ENCODE results near the gene MAN2B2.

The MAN2B2 gene

DNA sequence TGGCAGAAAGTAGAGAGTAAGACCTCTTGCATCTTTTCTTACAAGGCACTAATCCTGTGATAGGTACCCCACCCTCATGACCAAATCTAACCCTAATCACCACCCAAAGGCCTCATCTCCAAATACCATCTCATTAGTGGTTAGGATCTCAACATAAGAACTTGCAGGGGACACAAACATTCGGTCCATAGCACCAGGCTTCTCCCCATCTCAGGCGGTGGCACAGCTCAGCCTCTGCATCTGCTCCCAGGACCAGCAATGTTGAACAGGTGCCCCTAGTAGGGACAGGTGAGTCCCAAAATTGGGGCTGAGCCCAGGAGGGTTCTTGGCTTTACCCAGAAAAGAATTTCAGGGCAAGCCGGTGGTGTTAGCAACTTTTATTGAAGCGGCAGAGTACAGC lies 57.1 kb downstream of the MAN2B2 start:
- Histone ChIP-seq H3K9me3 (ENCODE audit: severe bottlenecking) (no peaks in the 10 kb centered on the region), H3K27me3 (ENCODE audit: insufficient read depth, low read depth, severe bottlenecking) (no peaks in the 10 kb centered on the region), H3K27ac (no peak overlapping the region), H3K36me3 (no peaks in the 10 kb centered on the region), H3K4me3 (ENCODE audit: low read depth, low read length) (no peak overlapping the region)
- TF ChIP-seq CTCF (IDR thresholded peaks at IDR 0.05; ENCODE audit: low read depth, low read length) = no peak
- DNase-seq = no peak

DNA sequence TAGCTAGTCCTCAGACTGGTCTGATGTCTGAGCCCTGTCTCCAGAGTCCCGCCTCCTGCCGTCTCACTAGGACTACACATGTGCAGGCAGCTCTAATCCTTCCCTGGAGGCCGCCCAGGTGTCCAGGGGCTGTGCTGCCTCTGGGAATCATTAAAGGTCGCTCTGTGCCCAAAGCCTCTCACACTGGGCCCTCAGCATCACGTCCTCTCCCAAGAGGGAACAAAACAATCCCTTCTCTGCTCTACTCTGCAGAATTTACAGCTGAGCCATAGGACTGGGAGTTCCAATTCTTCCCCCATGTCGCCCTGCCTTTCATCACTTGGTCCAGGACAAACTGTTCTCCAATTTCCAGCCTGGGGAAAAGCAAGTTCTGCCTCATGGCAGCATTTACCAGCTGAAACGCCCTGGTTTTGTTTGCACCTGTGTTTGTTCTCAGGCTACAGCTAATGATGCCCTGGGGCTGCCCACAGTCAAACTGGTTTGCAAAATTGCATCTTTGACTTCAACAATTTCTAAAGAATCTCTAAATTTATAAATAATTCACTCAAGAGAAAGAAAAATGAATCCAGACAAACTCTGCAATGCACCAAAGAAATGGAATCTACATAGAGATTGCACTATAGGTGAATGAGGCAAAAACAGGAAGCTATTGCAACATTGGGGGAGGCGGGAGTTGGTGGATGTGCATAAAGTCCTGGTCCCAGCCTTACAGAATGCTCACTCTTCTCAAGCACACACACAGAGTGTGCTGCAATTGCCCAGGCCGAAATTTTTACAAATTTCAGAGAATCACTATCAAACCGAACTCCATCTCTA lies 58.3 kb downstream of the MAN2B2 start:
- Histone ChIP-seq H3K36me3 (no peaks in the 10 kb centered on the region), H3K4me3 (ENCODE audit: low read depth, low read length) (no peak overlapping the region), H3K9me3 (ENCODE audit: severe bottlenecking) (no peaks in the 10 kb centered on the region), H3K27ac (no peak overlapping the region), H3K27me3 (ENCODE audit: insufficient read depth, low read depth, severe bottlenecking) (no peaks in the 10 kb centered on the region)
- DNase-seq = peak; percentile 88
- TF ChIP-seq CTCF (IDR thresholded peaks at IDR 0.05; ENCODE audit: low read depth, low read length) = no peak

DNA sequence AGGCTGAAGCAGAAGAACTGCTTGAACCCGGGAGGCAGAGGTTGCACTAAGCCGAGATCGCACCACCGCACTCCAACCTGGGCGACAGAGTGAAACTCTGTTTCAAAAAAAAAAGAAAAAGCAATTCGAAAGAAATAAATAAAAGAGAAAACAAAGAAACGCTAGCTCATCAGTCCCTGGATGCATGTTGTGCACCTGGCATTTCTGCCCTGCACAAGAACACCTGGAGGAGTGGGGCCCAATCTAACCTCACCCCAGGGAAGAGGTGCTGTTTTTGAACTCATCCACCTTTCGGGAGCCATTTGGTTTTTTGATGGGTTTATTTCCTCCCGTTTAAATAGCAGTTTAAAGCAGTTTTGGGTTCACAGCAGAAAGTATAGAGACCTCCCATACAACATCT lies 59.8 kb downstream of the MAN2B2 start:
- no peaks in the 10 kb centered on the region for H3K27me3 ChIP-seq (ENCODE audit: insufficient read depth, low read depth, severe bottlenecking)
- DNase-seq = no peak
- TF ChIP-seq CTCF (IDR thresholded peaks at IDR 0.05; ENCODE audit: low read depth, low read length) = no peak
- no peak overlapping the region for H3K4me3 ChIP-seq (ENCODE audit: low read depth, low read length)
- no peak overlapping the region for H3K27ac ChIP-seq
- H3K9me3 ChIP-seq (ENCODE audit: severe bottlenecking) = no peaks in the 10 kb centered on the region
- H3K36me3 ChIP-seq = no peaks in the 10 kb centered on the region

DNA sequence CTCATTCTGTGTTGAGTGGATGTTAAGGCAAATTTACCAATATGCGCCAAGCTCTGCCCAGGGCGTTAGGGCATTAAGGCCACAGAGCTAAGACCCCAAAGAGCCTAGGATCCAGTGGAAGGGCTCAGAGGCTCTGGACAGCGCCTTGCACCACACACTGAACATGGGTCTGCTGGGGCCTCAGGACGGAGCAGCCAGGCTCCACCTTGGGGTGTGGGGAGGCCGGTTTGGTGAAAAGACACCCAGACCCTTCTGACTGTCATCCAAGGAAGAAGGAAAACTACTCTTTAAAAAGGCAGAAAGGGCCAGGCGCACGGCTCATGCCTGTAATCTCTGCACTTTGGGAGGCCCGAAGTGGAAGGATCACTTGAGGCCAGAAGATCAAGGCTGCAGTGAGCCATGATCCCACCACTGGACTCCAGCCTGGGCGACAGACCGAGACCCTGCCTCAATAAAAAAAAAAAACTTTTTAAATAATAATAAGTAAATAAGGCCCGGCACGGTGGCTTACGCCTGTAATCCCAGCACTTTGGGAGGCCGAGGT lies 64.2 kb downstream of the MAN2B2 start:
- H3K27me3 ChIP-seq (ENCODE audit: insufficient read depth, low read depth, severe bottlenecking) = no peaks in the 10 kb centered on the region
- no peak for DNase-seq
- H3K36me3 ChIP-seq = peaks cover 23% of the 10 kb centered on the region
- H3K9me3 ChIP-seq (ENCODE audit: severe bottlenecking) = no peaks in the 10 kb centered on the region
- H3K4me3 ChIP-seq (ENCODE audit: low read depth, low read length) = no peak overlapping the region
- no peak overlapping the region for H3K27ac ChIP-seq
- no peak for TF ChIP-seq CTCF (IDR thresholded peaks at IDR 0.05; ENCODE audit: low read depth, low read length)

- peak; percentile 95 for DNase-seq
- H3K27me3 ChIP-seq (ENCODE audit: insufficient read depth, low read depth, severe bottlenecking) = no peaks in the 10 kb centered on the region
- peaks cover 23% of the 10 kb centered on the region for H3K36me3 ChIP-seq
- no peaks in the 10 kb centered on the region for H3K9me3 ChIP-seq (ENCODE audit: severe bottlenecking)
- TF ChIP-seq CTCF (IDR thresholded peaks at IDR 0.05; ENCODE audit: low read depth, low read length) = no peak
- H3K4me3 ChIP-seq (ENCODE audit: low read depth, low read length) = peak within 1 kb of the TSS; percentile 75
- H3K27ac ChIP-seq = peak within 1 kb of the TSS; percentile 79
These were observed 65.5 kb downstream of the MAN2B2 start, which contains the start of gene MRFAP1 for GRCh38 chr4:6640292-6641163. TSS of gene MRFAP1 (plus strand) at chr4:6640685. CDS start at chr4:6640863, 178 bp downstream.

Measured in WERI-Rb-1 (cell line).